Prostate gland (tissue), 2 donors: ENCODE measurements around the gene CSNK1G3. TPM values are rescaled to one million over a fixed set of nuclear protein-coding genes. Genes with fewer than 3 reads are reported as not detected.

Experiments used
- DNase-seq: peaks from one replicate; pipeline ENCODE4 v3.0.0-alpha.2; 2019; ENCODE audit warnings: low spot score
- H3K27ac ChIP-seq, 2 donors: fragments of 200-600 bp; sonication (generic); 2 replicates each; pipeline ENCODE4 v1.5.1; 2017 to 2019
- H3K27me3 ChIP-seq: fragments of 200-600 bp; sonication (generic); replicated peaks from 2 replicates; pipeline ENCODE4 v1.5.1; 2019; ENCODE audit not compliant: insufficient read depth
- H3K36me3 ChIP-seq, 2 donors: fragments of 200-600 bp; sonication (generic); 1 replicate in 1 of 2; 2 replicates in 1 of 2; pipeline versions ENCODE4 v1.5.1 to v1.8.1; 2017 to 2019
- H3K4me1 ChIP-seq: fragments of 200-600 bp; sonication (generic); replicated peaks from 2 replicates; pipeline ENCODE4 v1.5.1; 2019
- H3K4me3 ChIP-seq, 2 donors: fragments of 200-600 bp; sonication (generic); 2 replicates each; pipeline ENCODE4 v1.5.1; 2017 to 2019
- H3K9me3 ChIP-seq: fragments of 200-600 bp; sonication (generic); 2 replicates; pipeline ENCODE4 v1.5.1; 2017
- POLR2A ChIP-seq: fragments of 450-650 bp; IDR thresholded peaks from one replicate; pipeline ENCODE4 v1.6.1; 2016; ENCODE audit warnings: antibody characterized with exemption, mild to moderate bottlenecking
- POLR2AphosphoS5 ChIP-seq: sonication (generic); formaldehyde crosslinking; IDR thresholded peaks from one replicate; pipeline ENCODE4 v1.6.1; 2017; ENCODE audit warnings: antibody characterized with exemption
- WGBS: methylation state at CpG from one replicate; pipeline ENCODE4 v1.1.5; 2018; 5-methylcytosine and 5-hydroxymethylcytosine counted together
- intact Hi-C: fragments of 100-400 bp; cut with DNase I; formaldehyde crosslinking; loops from one replicate; pipeline ENCODE4 v1.14.2; 2022
- total RNA-seq, 2 donors: library from RNA; depleted of rRNA; stranded (reverse); fragments of >200 nt; gene quantifications; one replicate each; pipeline ENCODE4 v1.1.0, GENCODE V29; 2016
- TF ChIP-seq, protein P1 (sequence below), 4 experiments: fragments of 200-600 bp in 2 of 4; fragments of 450-650 bp in 2 of 4; sonication (generic) in 2 of 4; IDR thresholded peaks; 1 replicate in 3 of 4; 2 replicates in 1 of 4; pipeline ENCODE4 v1.5.1; 2016 to 2019; ENCODE audit warnings: antibody characterized with exemption in 4 of 4, mild to moderate bottlenecking in 2 of 4, moderate library complexity in 2 of 4

The CSNK1G3 gene
- total RNA-seq, 2 donors from 2014 or later: 37.1 to 43.1 TPM

DNA sequence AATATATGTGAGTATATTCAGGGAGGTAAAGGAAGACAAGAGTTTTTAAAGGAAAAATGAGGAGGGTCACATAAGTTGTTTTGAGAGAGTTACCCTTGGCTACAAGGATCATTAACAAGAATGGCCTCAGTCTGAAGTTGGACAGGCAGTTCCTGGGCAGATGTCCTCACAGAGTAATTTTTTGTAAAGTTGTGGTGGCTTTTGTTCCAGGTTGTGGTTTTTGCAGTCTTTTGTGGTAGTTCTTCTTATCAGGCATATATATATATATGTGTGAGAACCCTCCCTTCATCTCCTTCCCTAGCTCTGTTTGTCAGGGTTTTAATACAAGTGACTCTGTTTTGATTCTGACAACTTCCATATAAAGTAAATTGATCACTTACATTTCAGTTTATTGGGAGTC, 60.0 kb downstream of the CSNK1G3 start:
- no peak for DNase-seq
- TF ChIP-seq POLR2A (no peak), POLR2AphosphoS5 (no peak)
- TF ChIP-seq, protein P1, sequence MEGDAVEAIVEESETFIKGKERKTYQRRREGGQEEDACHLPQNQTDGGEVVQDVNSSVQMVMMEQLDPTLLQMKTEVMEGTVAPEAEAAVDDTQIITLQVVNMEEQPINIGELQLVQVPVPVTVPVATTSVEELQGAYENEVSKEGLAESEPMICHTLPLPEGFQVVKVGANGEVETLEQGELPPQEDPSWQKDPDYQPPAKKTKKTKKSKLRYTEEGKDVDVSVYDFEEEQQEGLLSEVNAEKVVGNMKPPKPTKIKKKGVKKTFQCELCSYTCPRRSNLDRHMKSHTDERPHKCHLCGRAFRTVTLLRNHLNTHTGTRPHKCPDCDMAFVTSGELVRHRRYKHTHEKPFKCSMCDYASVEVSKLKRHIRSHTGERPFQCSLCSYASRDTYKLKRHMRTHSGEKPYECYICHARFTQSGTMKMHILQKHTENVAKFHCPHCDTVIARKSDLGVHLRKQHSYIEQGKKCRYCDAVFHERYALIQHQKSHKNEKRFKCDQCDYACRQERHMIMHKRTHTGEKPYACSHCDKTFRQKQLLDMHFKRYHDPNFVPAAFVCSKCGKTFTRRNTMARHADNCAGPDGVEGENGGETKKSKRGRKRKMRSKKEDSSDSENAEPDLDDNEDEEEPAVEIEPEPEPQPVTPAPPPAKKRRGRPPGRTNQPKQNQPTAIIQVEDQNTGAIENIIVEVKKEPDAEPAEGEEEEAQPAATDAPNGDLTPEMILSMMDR (IDR thresholded peaks at IDR 0.05): no peak
- Histone ChIP-seq H3K4me1 (no peaks in the 10 kb centered on the region), H3K4me3 (no peak overlapping the region), H3K9me3 (no peaks in the 10 kb centered on the region), H3K36me3 (no peaks in the 10 kb centered on the region), H3K27ac (no peak overlapping the region), H3K27me3 (no peaks in the 10 kb centered on the region)
- intact Hi-C loops: no loop called here

DNA sequence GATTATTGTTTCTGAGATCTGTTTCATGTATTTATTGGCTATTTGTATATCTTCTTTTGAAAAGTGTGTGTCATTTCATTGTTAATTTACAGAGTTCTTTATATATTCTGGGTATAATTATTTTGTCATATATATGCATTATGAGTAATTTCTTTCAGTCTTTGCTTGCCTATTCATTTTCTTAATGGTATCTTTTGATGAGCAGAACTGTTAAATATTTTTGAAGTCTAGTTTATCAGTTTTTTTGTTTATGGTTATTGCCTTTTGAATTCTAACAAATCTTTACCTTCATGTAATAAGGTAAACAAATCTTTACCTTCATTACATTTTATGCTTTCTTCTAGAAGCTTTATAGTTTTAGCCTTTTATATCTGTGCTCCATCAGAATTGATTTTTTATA, 66.4 kb downstream of the CSNK1G3 start:
- no peak overlapping the region for H3K4me3 ChIP-seq
- no peaks in the 10 kb centered on the region for H3K4me1 ChIP-seq
- no peak for TF ChIP-seq POLR2AphosphoS5
- TF ChIP-seq POLR2A: no peak
- TF ChIP-seq, protein P1 (IDR thresholded peaks at IDR 0.05): no peak
- H3K27me3 ChIP-seq: no peaks in the 10 kb centered on the region
- H3K27ac ChIP-seq: no peak overlapping the region
- no peaks in the 10 kb centered on the region for H3K36me3 ChIP-seq
- intact Hi-C loops: no loop called here
- no peaks in the 10 kb centered on the region for H3K9me3 ChIP-seq
- DNase-seq: no peak

DNA sequence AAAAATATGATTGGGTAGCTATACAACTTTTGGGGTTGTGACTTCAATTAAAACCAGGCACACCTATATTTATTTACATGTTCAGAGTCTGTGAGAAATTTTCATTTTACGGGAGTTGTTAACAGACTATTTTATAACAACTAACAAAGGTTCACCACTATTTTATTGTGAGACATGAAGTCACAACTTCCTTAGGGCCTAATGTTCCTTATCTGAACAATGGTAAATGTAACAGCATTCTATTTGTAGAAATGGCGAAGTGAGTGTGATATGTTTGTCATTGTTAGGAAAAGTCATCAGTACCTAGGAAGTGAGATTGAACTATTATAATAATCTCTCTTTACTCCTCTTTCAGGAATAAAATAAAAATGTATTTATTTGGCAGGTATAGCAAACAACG, 67.4 kb downstream of the CSNK1G3 start:
- no peak overlapping the region for H3K27ac ChIP-seq

DNA sequence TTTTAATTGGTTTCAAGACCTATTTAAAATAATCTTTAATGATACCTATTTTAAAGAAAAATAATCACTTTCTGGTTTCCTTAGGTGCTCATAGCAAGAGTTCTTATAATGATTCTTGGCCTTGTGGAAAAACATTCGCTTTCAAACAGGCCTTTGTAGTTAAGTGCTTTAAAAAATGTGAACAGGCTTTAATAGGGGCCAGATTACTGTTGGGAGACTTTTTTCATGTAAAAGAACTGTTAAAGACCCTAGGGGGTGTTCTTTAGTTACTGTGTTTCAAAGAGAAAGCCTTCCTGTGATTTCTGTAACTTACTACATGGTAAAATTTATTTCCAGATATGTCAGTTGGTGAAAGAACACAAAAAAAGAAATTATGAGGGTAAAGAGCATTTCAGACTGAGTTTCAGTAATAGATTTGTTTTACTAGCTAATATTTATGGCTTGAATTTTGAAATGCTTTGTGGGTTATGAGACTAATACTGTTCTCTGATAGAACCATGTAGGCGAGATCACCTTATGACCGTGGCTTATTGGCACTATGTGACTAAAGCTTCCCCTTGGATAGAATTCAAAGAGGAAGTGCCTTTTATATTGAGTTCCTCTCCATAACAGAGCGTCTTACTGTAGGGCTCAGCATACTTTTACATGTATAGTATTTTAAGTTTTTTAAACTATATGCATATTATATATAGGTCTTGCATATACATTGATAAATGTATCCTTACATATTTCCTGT, 70.7 kb downstream of the CSNK1G3 start:
- Histone ChIP-seq H3K9me3 (no peaks in the 10 kb centered on the region), H3K36me3 (no peaks in the 10 kb centered on the region), H3K27me3 (no peaks in the 10 kb centered on the region), H3K4me1 (no peaks in the 10 kb centered on the region), H3K27ac (no peak overlapping the region), H3K4me3 (no peak overlapping the region)
- 74% methylated on average over 4 of the region's 4 CpGs for WGBS
- TF ChIP-seq POLR2AphosphoS5 (no peak), POLR2A (no peak)
- TF ChIP-seq, protein P1 (IDR thresholded peaks at IDR 0.05): no peak
- intact Hi-C loops: no loop called here
- no peak for DNase-seq

More for the DNA sequence above, 67.4 kb downstream of the CSNK1G3 start:
- Histone ChIP-seq H3K36me3 (no peaks in the 10 kb centered on the region), H3K4me1 (no peaks in the 10 kb centered on the region), H3K4me3 (no peak overlapping the region), H3K27me3 (no peaks in the 10 kb centered on the region), H3K9me3 (no peaks in the 10 kb centered on the region)
- 69% methylated on average over 3 of the region's 3 CpGs for WGBS
- DNase-seq: no peak
- no peak for TF ChIP-seq POLR2AphosphoS5
- intact Hi-C loops: no loop called here

DNA sequence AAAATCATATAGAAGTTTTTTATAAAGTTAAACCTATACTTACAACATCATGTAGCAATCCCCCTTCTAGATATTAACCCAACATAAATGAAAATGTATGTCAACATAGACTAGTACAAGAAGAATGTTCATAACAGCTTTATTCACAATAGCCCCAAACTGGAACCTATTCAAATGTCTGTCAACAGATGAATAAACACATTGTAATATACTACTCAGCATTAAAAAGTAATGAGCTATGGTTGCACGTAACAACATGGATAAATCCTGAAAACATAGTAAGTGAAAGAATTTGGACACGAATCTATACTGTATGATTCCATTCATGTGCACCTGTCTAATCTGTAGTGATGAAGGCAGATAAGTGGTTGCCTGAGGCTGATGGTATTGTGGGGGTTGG, 73.9 kb downstream of the CSNK1G3 start:
- Histone ChIP-seq H3K27me3 (no peaks in the 10 kb centered on the region), H3K27ac (no peak overlapping the region), H3K36me3 (no peaks in the 10 kb centered on the region), H3K4me3 (no peak overlapping the region), H3K9me3 (no peaks in the 10 kb centered on the region), H3K4me1 (no peaks in the 10 kb centered on the region)
- WGBS: 82% methylated on average over 2 of the region's 2 CpGs
- DNase-seq: no peak
- no peak for TF ChIP-seq POLR2A
- TF ChIP-seq, protein P1 (IDR thresholded peaks at IDR 0.05): no peak
- TF ChIP-seq POLR2AphosphoS5: no peak
- intact Hi-C loops: no loop called here
